ENCODE measurements around the gene AQR. TPM values are rescaled to one million over a fixed set of nuclear protein-coding genes. Genes with fewer than 3 reads are reported as not detected.
A peak's percentile ranks its signal among the peaks of the same experiment; 100 is the strongest.

The AQR gene
- total and polyA plus RNA-seq, 2 of the 13 experiments (the other 11 are each of a cell fraction or from before 2014, with no cell fraction given), result 18.7 to 31.3 TPM

- TF ChIP-seq ZNF281 (CRISPR knock-in tag; IDR thresholded peaks at IDR 0.05; ENCODE audit: borderline replicate concordance) (0 out of 2 replicates have a peak, but pooled peaks have one; percentile 11), GLMP (CRISPR knock-in tag; IDR thresholded peaks at IDR 0.05; ENCODE audit: borderline replicate concordance) (no peak), ZNF207 (IDR thresholded peaks at IDR 0.05; ENCODE audit: borderline replicate concordance) (no peak), REST (IDR thresholded peaks at IDR 0.05; ENCODE audit: borderline replicate concordance in 1 of 2, low read depth in 1 of 2, low read length in 2 of 2) (0 out of 4 replicates have a peak, but pooled peaks of 1 of the 2 experiments have one; percentile 16), ZNF414 (CRISPR knock-in tag; IDR thresholded peaks at IDR 0.05) (no peak), ETV6 (CRISPR knock-in tag; conservative IDR thresholded peaks at IDR 0.05) (no peak), ZNF256 (CRISPR knock-in tag; conservative IDR thresholded peaks at IDR 0.05) (no peak)
These were observed 18.1 kb upstream of the AQR start (continued) for GRCh38 chr15:34987609-34988026.
